Spinal cord (tissue), 10 donors: ENCODE data around the gene SAMMSON. TPM values are rescaled to one million over a fixed set of nuclear protein-coding genes. Genes with fewer than 3 reads are reported as not detected.

Experiments used
- DNase-seq, 6 donors: peaks; one replicate each; pipeline versions ENCODE4 v3.0.0 to v3.0.0-alpha.2; 2013 to 2015; ENCODE audit warnings: low spot score in 6 of 6, low read depth in 4 of 6
- H3K27ac ChIP-seq: one replicate; pipeline ENCODE4 v1.5.1; 2013; ENCODE audit warnings: low read depth, low read length, control low read depth
- H3K27me3 ChIP-seq: one replicate; pipeline ENCODE4 v1.6.1; 2013; ENCODE audit warnings: low read length; ENCODE audit not compliant: control insufficient read depth, insufficient read depth
- H3K36me3 ChIP-seq: one replicate; pipeline ENCODE4 v1.6.1; 2013; ENCODE audit warnings: low read length; ENCODE audit not compliant: control insufficient read depth, insufficient read depth
- H3K4me1 ChIP-seq: one replicate; pipeline ENCODE4 v1.6.1; 2013; ENCODE audit warnings: low read length; ENCODE audit not compliant: control insufficient read depth, insufficient read depth
- H3K4me3 ChIP-seq: one replicate; pipeline ENCODE4 v1.5.1; 2013; ENCODE audit warnings: low read depth, low read length, control low read depth
- H3K9me3 ChIP-seq: one replicate; pipeline ENCODE4 v1.6.1; 2013; ENCODE audit warnings: low read length; ENCODE audit not compliant: control insufficient read depth, insufficient read depth
- WGBS: methylation state at CpG from one replicate; pipeline ENCODE4 v1.1.5; 2013; ENCODE audit warnings: missing lambda C conversion rate; ENCODE audit not compliant: insufficient coverage; 5-methylcytosine and 5-hydroxymethylcytosine counted together
- polyA plus RNA-seq, 2 donors: library from polyadenylated mRNA; unstranded; fragments of 120-200 nt; gene quantifications; one replicate each; pipeline ENCODE4 v1.2.1, GENCODE V29; 2013; ENCODE audit not compliant: insufficient read length in 2 of 2
- total RNA-seq, 2 donors: library from RNA; depleted of rRNA in 1 of 2; stranded (reverse); fragments of 120-200 nt in 1 of 2; fragments of >200 nt in 1 of 2; gene quantifications; one replicate each; pipeline versions ENCODE4 v1.2.3 to v1.2.4, GENCODE V29; 2013 to 2014
- donor health status: healthy.

Gene SAMMSON
- total and polyA plus RNA-seq, 4 donors = 0.17 to 0.40 (median 0.21) TPM; not detected in 1

DNA sequence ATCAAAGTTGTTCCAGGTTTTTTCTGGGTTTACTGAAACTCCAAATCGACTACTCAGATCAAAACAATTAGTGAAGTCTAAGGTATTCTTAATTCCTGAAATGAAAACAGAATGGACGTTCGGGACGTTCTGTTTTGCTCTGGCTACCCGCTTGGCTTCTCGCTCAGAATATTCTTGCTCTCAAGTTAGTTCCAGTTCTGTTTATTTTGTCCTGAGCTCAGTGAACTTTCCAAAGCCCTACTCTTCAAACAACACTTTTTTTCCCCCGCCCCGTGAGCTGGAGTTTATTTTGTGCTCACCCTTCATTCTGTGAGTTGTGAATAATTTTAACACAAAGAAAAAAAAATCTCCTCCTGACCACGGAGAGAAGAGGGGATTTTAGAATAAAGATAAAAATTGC, 72.6 kb downstream of the SAMMSON start:
- Histone ChIP-seq H3K9me3 (no peaks in the 10 kb centered on the region), H3K36me3 (no peaks in the 10 kb centered on the region), H3K27ac (no peak overlapping the region), H3K4me3 (peak overlapping the region; percentile 34), H3K4me1 (no peaks in the 10 kb centered on the region), H3K27me3 (peaks cover 20% of the 10 kb centered on the region)
- peak in 2 of 6 donors; percentile 19 to 45 for DNase-seq
- 19% methylated on average over 5 of the region's 9 CpGs for WGBS

DNA sequence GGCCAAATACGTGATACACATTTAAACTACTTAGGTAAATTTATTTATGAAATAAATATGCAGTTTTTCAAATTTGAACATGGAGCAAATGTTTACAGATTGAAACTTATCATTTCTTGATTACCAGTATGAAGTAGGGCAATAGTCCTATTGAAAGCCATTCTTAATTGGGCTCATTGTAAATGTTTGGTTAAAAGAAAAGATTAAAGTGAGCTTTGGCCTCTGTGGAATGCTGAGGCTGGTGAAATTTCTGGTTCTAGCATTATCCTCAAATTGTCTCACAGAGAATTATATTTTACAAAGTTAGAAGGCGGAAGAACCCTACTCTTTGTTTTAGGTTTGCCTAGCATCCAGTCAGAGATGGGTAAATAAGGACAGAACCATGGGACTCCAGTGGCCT, 73.2 kb downstream of the SAMMSON start:
- peaks cover 21% of the 10 kb centered on the region for H3K27me3 ChIP-seq

DNA sequence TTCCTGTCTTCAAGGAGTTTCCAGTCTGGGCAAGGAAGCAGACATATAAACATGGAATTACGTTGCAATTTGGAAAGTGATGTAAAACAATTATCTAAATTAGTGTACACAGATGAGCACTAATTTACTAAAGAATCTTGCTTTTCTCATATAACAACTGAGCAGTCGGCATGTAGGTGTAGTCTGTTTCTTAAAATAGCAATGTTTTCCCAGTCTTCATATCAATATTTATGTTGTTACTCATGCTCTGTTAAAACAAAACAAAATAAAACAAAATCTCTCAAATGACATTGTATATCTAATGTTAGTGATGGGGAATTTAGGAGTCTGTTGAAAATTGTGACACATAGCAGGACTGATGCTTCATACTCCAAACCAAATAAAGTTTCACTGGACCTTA, 75.6 kb downstream of the SAMMSON start:
- no CpG with 5 or more reads among the region's 2 CpGs for whole genome bisulfite sequencing
- Histone ChIP-seq H3K4me1 (no peaks in the 10 kb centered on the region), H3K4me3 (no peak overlapping the region), H3K27ac (no peak overlapping the region), H3K27me3 (peaks cover 22% of the 10 kb centered on the region), H3K36me3 (no peaks in the 10 kb centered on the region), H3K9me3 (no peaks in the 10 kb centered on the region)
- no peak for DNase-seq

More for the DNA sequence above, 73.2 kb downstream of the SAMMSON start:
- H3K36me3 ChIP-seq = no peaks in the 10 kb centered on the region
- WGBS = no CpG with 5 or more reads among the region's 2 CpGs
- H3K4me1 ChIP-seq = no peaks in the 10 kb centered on the region
- no peaks in the 10 kb centered on the region for H3K9me3 ChIP-seq
- DNase-seq = no peak
- no peak overlapping the region for H3K27ac ChIP-seq
- no peak overlapping the region for H3K4me3 ChIP-seq

DNA sequence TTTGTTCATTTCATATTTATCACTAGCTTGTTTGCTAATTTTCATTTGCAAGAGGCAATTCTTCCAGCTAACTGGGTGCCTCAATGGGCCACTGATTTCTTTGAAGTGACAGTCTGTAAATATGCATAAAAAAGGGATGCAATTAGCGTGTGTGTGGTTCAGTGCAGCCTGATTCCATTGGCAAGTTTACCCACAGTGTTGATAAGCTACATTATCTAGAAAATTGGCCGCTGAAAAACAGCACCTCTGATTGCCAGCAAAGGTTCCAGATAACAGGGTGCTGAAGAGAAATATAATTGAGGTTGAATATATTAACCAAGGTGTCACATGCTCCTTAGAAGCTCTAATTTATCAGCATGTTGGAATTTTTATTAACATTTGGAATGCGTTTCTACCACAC, 76.9 kb downstream of the SAMMSON start:
- H3K9me3 ChIP-seq = no peaks in the 10 kb centered on the region
- H3K27me3 ChIP-seq = peaks cover 20% of the 10 kb centered on the region
- no peaks in the 10 kb centered on the region for H3K4me1 ChIP-seq
- H3K27ac ChIP-seq = no peak overlapping the region
- H3K36me3 ChIP-seq = no peaks in the 10 kb centered on the region
- WGBS = no CpG with 5 or more reads among the region's 3 CpGs
- peak in 2 of 6 donors; percentile 49 to 74 for DNase-seq
- no peak overlapping the region for H3K4me3 ChIP-seq

DNA sequence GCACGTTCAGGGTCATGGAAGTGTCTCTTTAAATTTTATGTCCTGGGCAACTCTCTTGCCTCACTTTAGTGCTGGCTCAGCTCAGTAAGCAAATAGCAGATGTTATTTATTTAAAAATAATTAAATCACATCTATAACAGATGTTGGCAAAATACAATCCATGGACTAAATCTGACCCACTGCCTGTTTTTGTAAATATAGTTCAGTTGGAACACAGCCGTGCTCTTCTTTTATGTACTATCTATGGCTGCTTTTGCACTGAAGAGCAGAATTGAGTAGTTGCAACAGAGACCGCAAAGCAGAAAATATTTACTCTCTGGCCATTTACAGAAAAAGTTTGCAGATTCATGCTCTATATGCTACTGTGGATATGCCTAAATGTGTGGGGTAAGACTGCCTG, 79.2 kb downstream of the SAMMSON start:
- no peaks in the 10 kb centered on the region for H3K36me3 ChIP-seq
- DNase-seq = no peak
- no peaks in the 10 kb centered on the region for H3K9me3 ChIP-seq
- H3K4me3 ChIP-seq = no peak overlapping the region
- no peak overlapping the region for H3K27ac ChIP-seq
- peaks cover 7% of the 10 kb centered on the region for H3K27me3 ChIP-seq
- no peaks in the 10 kb centered on the region for H3K4me1 ChIP-seq
- WGBS = no CpG with 5 or more reads among the region's 3 CpGs

DNA sequence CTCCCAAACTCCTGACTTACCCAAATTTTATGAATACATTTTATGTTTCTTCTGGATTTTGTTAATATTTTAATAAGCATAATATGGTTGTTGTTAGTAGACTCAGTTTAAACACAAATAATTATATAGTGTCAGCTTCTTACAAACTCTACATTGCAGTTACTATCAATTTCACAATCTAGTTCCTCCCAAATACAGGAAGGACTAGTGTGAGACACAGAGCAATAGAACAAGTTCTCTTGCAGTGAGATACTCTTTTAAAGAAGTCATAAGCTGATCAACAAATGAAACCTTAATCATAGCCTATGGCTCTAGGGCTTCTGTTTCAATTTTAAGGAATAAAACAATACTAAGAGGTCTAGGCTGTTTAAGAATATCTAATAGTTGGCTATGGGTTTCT, 86.1 kb downstream of the SAMMSON start:
- no peaks in the 10 kb centered on the region for H3K36me3 ChIP-seq
- H3K4me3 ChIP-seq = no peak overlapping the region
- DNase-seq = no peak
- no peaks in the 10 kb centered on the region for H3K4me1 ChIP-seq
- H3K27me3 ChIP-seq = no peaks in the 10 kb centered on the region
- H3K9me3 ChIP-seq = no peaks in the 10 kb centered on the region
- H3K27ac ChIP-seq = no peak overlapping the region

DNA sequence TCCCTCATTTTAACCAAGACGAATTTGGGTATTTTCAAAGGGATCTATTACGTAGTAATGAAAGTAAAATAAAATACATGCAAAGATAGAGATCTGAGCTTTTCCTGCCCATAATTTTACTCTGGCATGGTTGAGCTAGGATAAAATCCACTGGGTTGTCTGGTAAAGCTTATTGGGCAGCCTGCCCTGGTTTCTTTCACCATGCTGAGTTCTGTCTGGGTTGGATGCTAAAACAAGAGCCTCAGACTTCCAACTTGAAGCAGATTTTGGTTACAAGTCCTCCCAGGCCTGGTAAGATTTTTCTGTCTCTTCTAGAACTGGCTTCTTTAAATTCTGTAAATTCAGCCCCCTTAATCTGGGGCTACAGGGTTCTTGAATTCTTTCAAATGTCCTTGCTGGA, 86.8 kb downstream of the SAMMSON start:
- H3K4me1 ChIP-seq = no peaks in the 10 kb centered on the region
- H3K36me3 ChIP-seq = no peaks in the 10 kb centered on the region
- H3K4me3 ChIP-seq = no peak overlapping the region
- DNase-seq = no peak
- WGBS = no CpG with 5 or more reads among the region's 2 CpGs
- H3K27me3 ChIP-seq = no peaks in the 10 kb centered on the region
- H3K9me3 ChIP-seq = no peaks in the 10 kb centered on the region
- H3K27ac ChIP-seq = no peak overlapping the region

DNA sequence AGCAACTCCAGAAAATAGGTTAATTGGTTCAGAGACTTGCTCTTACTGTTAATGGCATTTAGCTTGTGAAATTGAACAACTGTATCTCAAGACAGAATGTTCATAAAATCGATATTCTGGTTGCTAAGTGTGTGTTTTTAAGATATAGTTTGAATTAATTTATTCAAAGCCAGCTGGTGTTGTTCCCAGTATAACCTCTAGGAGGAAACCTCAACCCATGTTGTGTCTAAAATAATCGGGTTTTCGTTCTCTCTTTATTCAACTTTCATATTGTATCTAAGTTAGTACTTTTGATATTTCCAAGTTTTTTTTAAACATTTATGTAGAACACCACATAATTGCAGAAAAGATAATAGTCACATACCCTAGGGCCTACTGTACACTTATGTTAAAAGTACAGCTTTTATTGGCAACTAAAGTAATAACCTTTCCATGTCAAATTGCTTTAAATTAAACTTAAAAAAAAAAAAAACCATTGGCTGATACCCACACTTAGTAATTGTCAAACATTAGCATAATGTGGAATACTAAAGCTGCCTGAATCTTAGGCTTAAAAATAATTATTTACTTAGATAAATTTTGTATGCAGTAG, 90.9 kb downstream of the SAMMSON start:
- Histone ChIP-seq H3K4me3 (no peak overlapping the region), H3K4me1 (no peaks in the 10 kb centered on the region), H3K36me3 (no peaks in the 10 kb centered on the region), H3K27me3 (no peaks in the 10 kb centered on the region), H3K9me3 (no peaks in the 10 kb centered on the region), H3K27ac (no peak overlapping the region)
- WGBS = no CpG with 5 or more reads among the region's 3 CpGs
- DNase-seq = peak in 3 of 6 donors; percentile 24 to 75 (median 75)

DNA sequence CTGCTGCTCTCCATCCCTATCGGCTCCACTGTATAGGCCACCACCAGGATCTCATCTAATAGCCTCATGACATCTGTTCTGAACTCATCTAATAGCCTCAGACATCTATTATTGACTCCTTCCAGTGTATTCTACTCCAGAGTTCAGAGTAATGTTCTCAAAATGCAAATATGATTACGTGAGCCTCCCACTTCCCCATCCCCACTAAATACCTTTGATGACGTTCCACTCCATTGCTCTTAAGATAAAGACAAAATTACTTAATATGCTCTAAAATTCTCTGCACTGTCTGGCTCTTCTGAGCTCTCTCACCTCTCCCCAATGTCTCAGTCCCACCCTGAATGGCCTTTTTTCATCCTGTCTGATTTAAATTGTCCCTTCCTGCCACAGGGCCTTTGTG, 94.7 kb downstream of the SAMMSON start:
- Histone ChIP-seq H3K36me3 (no peaks in the 10 kb centered on the region), H3K9me3 (no peaks in the 10 kb centered on the region), H3K27me3 (no peaks in the 10 kb centered on the region), H3K27ac (no peak overlapping the region), H3K4me1 (no peaks in the 10 kb centered on the region), H3K4me3 (no peak overlapping the region)
- DNase-seq = no peak
- WGBS = 91% methylated on average over 3 of the region's 3 CpGs

DNA sequence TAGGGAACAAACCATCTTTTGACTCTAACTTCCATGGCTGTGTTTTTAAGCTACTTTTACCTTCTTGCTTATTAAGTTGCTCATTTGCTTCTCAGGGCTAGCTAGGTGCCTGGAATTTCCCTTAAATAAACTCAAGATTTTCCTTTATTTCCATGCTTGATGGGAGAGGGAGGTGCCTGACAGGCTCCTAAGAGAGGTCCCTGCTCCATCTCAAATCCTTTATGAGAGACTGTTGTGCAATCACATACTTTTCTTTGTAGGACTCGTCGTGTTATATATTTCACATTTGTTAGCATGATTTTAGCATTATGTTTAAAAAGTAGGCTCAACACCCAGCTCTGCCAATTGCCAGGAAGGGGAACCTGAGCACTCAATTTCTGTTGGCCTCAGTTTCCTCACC, 95.7 kb downstream of the SAMMSON start:
- Histone ChIP-seq H3K27ac (no peak overlapping the region), H3K4me3 (no peak overlapping the region), H3K27me3 (no peaks in the 10 kb centered on the region), H3K9me3 (no peaks in the 10 kb centered on the region), H3K36me3 (no peaks in the 10 kb centered on the region), H3K4me1 (no peaks in the 10 kb centered on the region)
- DNase-seq = no peak
- no CpG with 5 or more reads among the region's 2 CpGs for WGBS
